ENCODE results near the gene FCN3. TPM values are rescaled to one million over a fixed set of nuclear protein-coding genes. Genes with fewer than 3 reads are reported as not detected.

FCN3 gene
- total RNA-seq, 1 experiment from 2014 or later, result 0.22 TPM

- H3K4me2 ChIP-seq (ENCODE audit: insufficient read depth, insufficient read length, low read length), result no peak overlapping the region
- DNase-seq, result no peak
- H2BK12ac ChIP-seq (ENCODE audit: insufficient read length, low read depth, low read length), result no peak overlapping the region
- H3K56ac ChIP-seq (ENCODE audit: insufficient read length, low read depth, low read length), result no peak overlapping the region
- no peaks in the 10 kb centered on the region for H3K4me1 ChIP-seq (ENCODE audit: insufficient read depth, low read length)
- H3K79me1 ChIP-seq (ENCODE audit: insufficient read depth, low read depth, low read length, poor library complexity, severe bottlenecking), result no peaks in the 10 kb centered on the region
- H3K4ac ChIP-seq (ENCODE audit: low read depth, low read length), result no peak overlapping the region
- no peak overlapping the region for H3K9ac ChIP-seq (ENCODE audit: extremely low read depth, insufficient read length, low read length)
- no peak overlapping the region for H2AFZ ChIP-seq (ENCODE audit: low read length)
- no peak overlapping the region for H4K8ac ChIP-seq (replicated peaks; ENCODE audit: insufficient read length, low read depth, low read length)
- H3K9me3 Mint-ChIP-seq, result no peaks in the 10 kb centered on the region
- no peak overlapping the region for H4K5ac ChIP-seq (ENCODE audit: insufficient read length, low read depth, low read length)
- peaks cover 25 to 50% (median 43%) of the 10 kb centered on the region in 3 experiments; a peak in 6 of 7 replicates for H3K36me3 Mint-ChIP-seq (ENCODE audit: insufficient read depth in 1 of 3, low read depth in 3 of 3)
- no peaks in the 10 kb centered on the region for H4K20me1 ChIP-seq (ENCODE audit: control insufficient read depth, insufficient read depth, insufficient read length)
- no peak overlapping the region for H4K91ac ChIP-seq (ENCODE audit: insufficient read length, low read depth, low read length)
- no peak overlapping the region for H2AK5ac ChIP-seq (ENCODE audit: insufficient read length, low read length)
- H2BK120ac ChIP-seq (ENCODE audit: low read depth, low read length, poor library complexity, severe bottlenecking), result no peak overlapping the region
- H3K27me3 ChIP-seq (ENCODE audit: insufficient read depth, low read length), result no peaks in the 10 kb centered on the region
- H2BK15ac ChIP-seq (ENCODE audit: low read depth, low read length), result no peak overlapping the region
- H3K23me2 ChIP-seq (ENCODE audit: insufficient read length, low read depth, low read length, poor library complexity, severe bottlenecking), result no peaks in the 10 kb centered on the region
- no peak overlapping the region for H3K4me3 Mint-ChIP-seq
- no peak overlapping the region for H3T11ph ChIP-seq (ENCODE audit: low read length)
- H2BK5ac ChIP-seq (ENCODE audit: insufficient read length, low read length), result no peak overlapping the region
- H3K79me2 ChIP-seq (ENCODE audit: insufficient read depth, low read length), result no peaks in the 10 kb centered on the region
- no peak overlapping the region for H3K18ac ChIP-seq (ENCODE audit: insufficient read length, low read depth, low read length)
- H3K23ac ChIP-seq (ENCODE audit: insufficient read length, low read depth, low read length), result no peak overlapping the region
- WGBS (ENCODE audit: extremely low coverage, insufficient read length, low lambda C conversion rate), result no CpG with 5 or more reads among the region's 5 CpGs
- H3K27ac Mint-ChIP-seq, result no peak overlapping the region; a peak in 1 of 7 replicates
- no peak overlapping the region; the same call in 1 of the 2 replicates for H3K14ac ChIP-seq (ENCODE audit: insufficient read depth, low read length)
- peaks cover 20 to 25% of the 10 kb centered on the region in 2 experiments for H3K4me1 Mint-ChIP-seq
- H3K27ac ChIP-seq (ENCODE audit: insufficient read length, low read depth, low read length), result no peak overlapping the region
- H3K9me3 ChIP-seq (ENCODE audit: control insufficient read depth, low read depth, low read length), result no peaks in the 10 kb centered on the region
- peaks cover 2% of the 10 kb centered on the region for H3K27me3 Mint-ChIP-seq (ENCODE audit: low read depth)
- TF ChIP-seq, protein P1, sequence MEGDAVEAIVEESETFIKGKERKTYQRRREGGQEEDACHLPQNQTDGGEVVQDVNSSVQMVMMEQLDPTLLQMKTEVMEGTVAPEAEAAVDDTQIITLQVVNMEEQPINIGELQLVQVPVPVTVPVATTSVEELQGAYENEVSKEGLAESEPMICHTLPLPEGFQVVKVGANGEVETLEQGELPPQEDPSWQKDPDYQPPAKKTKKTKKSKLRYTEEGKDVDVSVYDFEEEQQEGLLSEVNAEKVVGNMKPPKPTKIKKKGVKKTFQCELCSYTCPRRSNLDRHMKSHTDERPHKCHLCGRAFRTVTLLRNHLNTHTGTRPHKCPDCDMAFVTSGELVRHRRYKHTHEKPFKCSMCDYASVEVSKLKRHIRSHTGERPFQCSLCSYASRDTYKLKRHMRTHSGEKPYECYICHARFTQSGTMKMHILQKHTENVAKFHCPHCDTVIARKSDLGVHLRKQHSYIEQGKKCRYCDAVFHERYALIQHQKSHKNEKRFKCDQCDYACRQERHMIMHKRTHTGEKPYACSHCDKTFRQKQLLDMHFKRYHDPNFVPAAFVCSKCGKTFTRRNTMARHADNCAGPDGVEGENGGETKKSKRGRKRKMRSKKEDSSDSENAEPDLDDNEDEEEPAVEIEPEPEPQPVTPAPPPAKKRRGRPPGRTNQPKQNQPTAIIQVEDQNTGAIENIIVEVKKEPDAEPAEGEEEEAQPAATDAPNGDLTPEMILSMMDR (conservative IDR thresholded peaks at IDR 0.05), result no peak
- no peak overlapping the region for H2BK20ac ChIP-seq (ENCODE audit: low read depth, low read length, poor library complexity, severe bottlenecking)
These were observed 37.9 kb downstream of the FCN3 start for GRCh38 chr1:27336756-27337155.

All from H9 (cell line).